Esophagus muscularis mucosa (tissue), 4 donors: Measurements from ENCODE around the gene STING1. TPM values are rescaled to one million over a fixed set of nuclear protein-coding genes. Genes with fewer than 3 reads are reported as not detected.
"Not testable (repeated sequence)": the region's sequence is repeated elsewhere in the genome, so short reads cannot be mapped to it uniquely, and the experiment has no call there.

ENCODE experiments used
- DNase-seq: peaks from one replicate; pipeline ENCODE4 v3.0.0-alpha.2; 2017; ENCODE audit errors: extremely low spot score
- H3K27ac ChIP-seq, 4 donors: fragments of 200-600 bp; sonication (generic); replicated peaks in 1 of 4; 1 replicate in 3 of 4; 2 replicates in 1 of 4; pipeline ENCODE4 v1.5.1; 2016 to 2019; ENCODE audit warnings: mild to moderate bottlenecking in 1 of 4
- H3K27me3 ChIP-seq, 4 donors: fragments of 200-600 bp; sonication (generic); one replicate each; pipeline versions ENCODE4 v1.5.1 to v1.6.0; 2016 to 2019
- H3K36me3 ChIP-seq, 4 donors: fragments of 200-600 bp; sonication (generic); one replicate each; pipeline ENCODE4 v1.5.1; 2016 to 2019
- H3K4me1 ChIP-seq, 4 donors: fragments of 200-600 bp; sonication (generic); one replicate each; pipeline ENCODE4 v1.5.1; 2016 to 2019
- H3K4me3 ChIP-seq, 4 donors: fragments of 200-600 bp; sonication (generic); 1 replicate in 2 of 4; 2 replicates in 2 of 4; pipeline ENCODE4 v1.5.1; 2016 to 2019; ENCODE audit warnings: mild to moderate bottlenecking in 4 of 4, moderate library complexity in 1 of 4
- H3K9me3 ChIP-seq, 4 donors: fragments of 200-600 bp; sonication (generic); 1 replicate in 3 of 4; 2 replicates in 1 of 4; pipeline ENCODE4 v1.5.1; 2016 to 2019
- EP300 ChIP-seq: sonication (generic); formaldehyde crosslinking; IDR thresholded peaks from one replicate; pipeline ENCODE4 v1.6.1; 2017; ENCODE audit warnings: antibody characterized with exemption
- POLR2A ChIP-seq: fragments of 450-650 bp; IDR thresholded peaks from one replicate; pipeline ENCODE4 v1.6.1; 2017; ENCODE audit warnings: antibody characterized with exemption, moderate library complexity, mild to moderate bottlenecking, low read depth
- POLR2AphosphoS5 ChIP-seq, 2 donors: sonication (generic); formaldehyde crosslinking; IDR thresholded peaks; one replicate each; pipeline ENCODE4 v1.6.1; 2017; ENCODE audit warnings: antibody characterized with exemption in 2 of 2
- WGBS: methylation state at CpG from one replicate; pipeline ENCODE4 v1.1.5; 2018; 5-methylcytosine and 5-hydroxymethylcytosine counted together
- intact Hi-C: fragments of 100-400 bp; cut with DNase I; formaldehyde crosslinking; loops from one replicate; pipeline ENCODE4 v1.15.1; 2023
- total RNA-seq, 4 donors: library from RNA; depleted of rRNA; stranded (reverse); fragments of >200 nt; gene quantifications; one replicate each; pipeline versions ENCODE4 v1.1.0 to v1.2.1, GENCODE V29; 2016
- TF ChIP-seq, protein P1 (sequence below), 3 experiments: fragments of 200-600 bp in 2 of 3; fragments of 450-650 bp in 1 of 3; sonication (generic) in 2 of 3; IDR thresholded peaks; one replicate each; pipeline ENCODE4 v1.5.1; 2017 to 2019; ENCODE audit warnings: antibody characterized with exemption in 3 of 3, mild to moderate bottlenecking in 2 of 3, moderate library complexity in 1 of 3

STING1 gene
- total RNA-seq, 4 donors from 2014 or later = 22.0 to 82.8 (median 52.4) TPM

DNA sequence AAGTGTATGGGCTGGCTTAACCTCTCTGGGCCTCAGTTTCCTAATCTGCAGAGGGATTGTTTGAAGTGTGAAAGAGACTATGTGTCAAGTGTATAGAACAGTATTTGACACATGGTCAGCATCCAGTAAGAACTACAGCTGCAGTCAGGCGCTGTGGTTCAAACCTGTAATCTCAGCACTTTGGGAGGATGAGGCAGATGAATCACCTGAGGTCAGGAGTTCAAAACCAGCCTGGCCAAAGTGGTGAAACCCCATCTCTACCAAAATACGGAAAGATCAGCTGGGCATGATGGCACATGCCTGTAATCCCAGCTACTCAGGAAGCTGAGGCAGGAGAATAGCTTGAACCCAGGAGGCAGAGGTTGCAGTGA is 31.9 kb upstream of the STING1 start:
- Histone ChIP-seq H3K27me3 (no peaks in the 10 kb centered on the region), H3K9me3 (no peaks in the 10 kb centered on the region), H3K4me3 (no peak overlapping the region), H3K27ac (no peak overlapping the region), H3K4me1 (peaks cover 7 to 21% (median 12%) of the 10 kb centered on the region in 4 donors), H3K36me3 (no peaks in the 10 kb centered on the region)
- intact Hi-C loops = no loop called here
- WGBS = 84% methylated on average over 2 of the region's 2 CpGs
- no peak for TF ChIP-seq POLR2AphosphoS5 (IDR thresholded peaks at IDR 0.05)
- TF ChIP-seq EP300 = no peak
- no peak for TF ChIP-seq POLR2A
- TF ChIP-seq, protein P1, sequence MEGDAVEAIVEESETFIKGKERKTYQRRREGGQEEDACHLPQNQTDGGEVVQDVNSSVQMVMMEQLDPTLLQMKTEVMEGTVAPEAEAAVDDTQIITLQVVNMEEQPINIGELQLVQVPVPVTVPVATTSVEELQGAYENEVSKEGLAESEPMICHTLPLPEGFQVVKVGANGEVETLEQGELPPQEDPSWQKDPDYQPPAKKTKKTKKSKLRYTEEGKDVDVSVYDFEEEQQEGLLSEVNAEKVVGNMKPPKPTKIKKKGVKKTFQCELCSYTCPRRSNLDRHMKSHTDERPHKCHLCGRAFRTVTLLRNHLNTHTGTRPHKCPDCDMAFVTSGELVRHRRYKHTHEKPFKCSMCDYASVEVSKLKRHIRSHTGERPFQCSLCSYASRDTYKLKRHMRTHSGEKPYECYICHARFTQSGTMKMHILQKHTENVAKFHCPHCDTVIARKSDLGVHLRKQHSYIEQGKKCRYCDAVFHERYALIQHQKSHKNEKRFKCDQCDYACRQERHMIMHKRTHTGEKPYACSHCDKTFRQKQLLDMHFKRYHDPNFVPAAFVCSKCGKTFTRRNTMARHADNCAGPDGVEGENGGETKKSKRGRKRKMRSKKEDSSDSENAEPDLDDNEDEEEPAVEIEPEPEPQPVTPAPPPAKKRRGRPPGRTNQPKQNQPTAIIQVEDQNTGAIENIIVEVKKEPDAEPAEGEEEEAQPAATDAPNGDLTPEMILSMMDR (IDR thresholded peaks at IDR 0.05) = no peak
- no peak for DNase-seq

- intact Hi-C loops = no loop called here
- no peaks in the 10 kb centered on the region for H3K27me3 ChIP-seq
- TF ChIP-seq POLR2A (no peak), POLR2AphosphoS5 (IDR thresholded peaks at IDR 0.05) (no peak), EP300 (no peak)
- TF ChIP-seq, protein P1 (IDR thresholded peaks at IDR 0.05) = no peak
- H3K27ac ChIP-seq = no peak overlapping the region
- no peaks in the 10 kb centered on the region for H3K9me3 ChIP-seq
- H3K4me1 ChIP-seq = peaks cover 7 to 21% (median 12%) of the 10 kb centered on the region in 4 donors
- no peaks in the 10 kb centered on the region for H3K36me3 ChIP-seq
- WGBS = 85% methylated on average over 6 of the region's 6 CpGs
- no peak overlapping the region for H3K4me3 ChIP-seq
- no peak for DNase-seq
Measured at GRCh38 chr5:139513852-139514485, 31.4 kb upstream of the STING1 start.

GRCh38 chr5:139513434-139513833 is 30.9 kb upstream of the STING1 start:
- 86% methylated on average over 4 of the region's 5 CpGs for WGBS
- TF ChIP-seq POLR2AphosphoS5 (IDR thresholded peaks at IDR 0.05) = peak in 1 of 2 donors; percentile 46
- TF ChIP-seq, protein P1 (IDR thresholded peaks at IDR 0.05) = peak; percentile 57 to 67 (median 58)
- H3K36me3 ChIP-seq, H3K9me3 ChIP-seq, H3K27ac ChIP-seq, intact Hi-C loops, H3K4me3 ChIP-seq, H3K27me3 ChIP-seq: not testable (repeated sequence)
- DNase-seq = peak; percentile 92
- peaks cover 4 to 17% (median 10%) of the 10 kb centered on the region in 4 donors for H3K4me1 ChIP-seq

GRCh38 chr5:139512786-139513390 is 30.3 kb upstream of the STING1 start:
- WGBS = 87% methylated on average over 6 of the region's 6 CpGs
- H3K4me1 ChIP-seq = peaks cover 3 to 12% (median 5%) of the 10 kb centered on the region in 4 donors
- no peak overlapping the region for H3K27ac ChIP-seq
- TF ChIP-seq, protein P1 (IDR thresholded peaks at IDR 0.05) = no peak
- no peak for TF ChIP-seq EP300
- H3K9me3 ChIP-seq = no peaks in the 10 kb centered on the region
- DNase-seq = no peak
- intact Hi-C loops = no loop called here
- H3K4me3 ChIP-seq = no peak overlapping the region
- no peaks in the 10 kb centered on the region for H3K27me3 ChIP-seq
- no peaks in the 10 kb centered on the region for H3K36me3 ChIP-seq

DNA sequence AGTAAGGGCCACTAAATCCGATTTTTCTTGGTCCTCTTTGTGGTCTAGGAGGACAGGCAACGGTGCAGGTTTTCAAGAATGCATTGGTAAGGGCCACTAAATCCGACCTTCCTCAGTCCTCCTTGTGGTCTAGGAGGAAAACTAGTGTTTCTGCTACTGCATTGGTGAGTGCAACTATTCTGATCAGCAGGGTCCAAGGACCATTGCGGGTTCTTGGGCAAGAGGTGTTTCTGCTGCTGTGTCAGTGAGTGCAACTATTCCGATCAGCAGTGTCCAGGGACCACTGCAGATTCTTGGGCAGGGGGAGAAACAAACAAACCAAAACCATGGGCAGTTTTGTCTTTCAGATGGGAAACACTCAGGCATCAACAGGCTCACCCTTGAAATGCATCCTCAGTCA is 22.2 kb upstream of the STING1 start:
- H3K27ac ChIP-seq, H3K9me3 ChIP-seq, H3K27me3 ChIP-seq, H3K4me1 ChIP-seq, H3K4me3 ChIP-seq, DNase-seq, intact Hi-C loops, H3K36me3 ChIP-seq: not testable (repeated sequence)
- WGBS = 94% methylated on average over 5 of the region's 5 CpGs

- 86% methylated on average over 15 of the region's 15 CpGs for WGBS
- H3K9me3 ChIP-seq, intact Hi-C loops, H3K4me3 ChIP-seq, H3K27ac ChIP-seq, H3K27me3 ChIP-seq, DNase-seq, H3K36me3 ChIP-seq, H3K4me1 ChIP-seq: not testable (repeated sequence)
Measured at GRCh38 chr5:139503879-139504278, 21.3 kb upstream of the STING1 start.

DNA sequence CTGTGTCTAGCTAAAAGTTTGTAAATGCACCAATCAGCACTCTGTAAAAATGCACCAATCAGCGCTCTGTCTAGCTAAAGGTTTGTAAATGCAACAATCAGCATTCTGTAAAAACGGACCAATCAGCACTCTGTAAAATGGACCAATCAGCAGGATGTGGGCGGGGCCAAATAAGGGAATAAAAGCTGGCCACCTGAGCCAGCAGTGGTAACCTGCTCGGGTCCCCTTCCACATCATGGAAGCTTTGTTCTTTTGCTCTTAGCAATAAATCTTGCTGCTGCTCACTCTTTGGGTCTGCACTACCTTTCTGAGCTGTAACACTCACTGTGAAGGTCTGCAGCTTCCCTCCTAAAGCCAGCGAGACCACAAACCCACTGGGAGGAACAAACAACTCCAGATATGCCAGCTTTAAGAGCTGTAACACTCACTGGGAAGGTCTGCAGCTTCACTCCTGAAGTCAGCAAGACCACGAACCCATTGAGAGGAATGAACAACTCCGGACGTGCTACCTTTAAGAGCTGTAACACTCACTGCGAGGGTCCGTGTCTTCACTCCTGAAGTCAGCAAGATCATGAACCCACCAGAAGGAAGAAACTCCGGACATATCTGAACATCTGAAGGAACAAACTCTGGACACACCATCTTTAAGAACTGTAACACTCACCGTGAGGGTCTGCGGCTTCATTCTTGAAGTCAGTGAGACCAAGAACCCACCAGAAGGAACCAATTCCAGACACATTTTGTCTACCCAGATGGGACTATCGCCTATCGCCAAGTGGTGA is 20.7 kb upstream of the STING1 start:
- H3K27me3 ChIP-seq, H3K4me1 ChIP-seq, H3K9me3 ChIP-seq, DNase-seq, intact Hi-C loops, H3K4me3 ChIP-seq, H3K36me3 ChIP-seq, H3K27ac ChIP-seq: not testable (repeated sequence)
- WGBS = 85% methylated on average over 15 of the region's 15 CpGs
